Measurements from ENCODE around the gene CCDC71. TPM values are rescaled to one million over a fixed set of nuclear protein-coding genes. Genes with fewer than 3 reads are reported as not detected.

CCDC71 gene
- total RNA-seq, 2 donors from 2014 or later, result 23.4 to 25.7 TPM

DNA sequence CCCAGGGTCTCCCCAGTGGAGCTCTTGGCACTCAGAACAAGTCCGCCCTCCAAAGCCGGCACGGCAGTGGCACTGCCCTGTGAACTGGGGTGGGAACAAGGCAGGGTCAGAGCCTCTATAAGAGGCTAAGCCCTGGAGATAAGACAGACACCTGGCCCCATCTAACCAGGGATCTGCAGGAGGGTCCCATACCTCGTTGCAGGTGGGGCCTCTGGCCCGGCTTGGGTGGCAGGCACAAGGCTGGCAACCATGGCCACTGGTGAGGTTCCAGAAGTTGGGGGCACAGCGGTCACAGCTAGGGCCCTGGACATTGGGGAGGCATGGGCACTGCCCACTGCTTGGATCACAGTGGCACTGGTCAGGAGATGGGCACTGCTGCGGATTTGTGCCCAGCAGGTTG, 41.9 kb downstream of the CCDC71 start:
- no peak overlapping the region for H3K9ac ChIP-seq (ENCODE audit: extremely low read depth, low read length, poor library complexity, severe bottlenecking)
- no peaks in the 10 kb centered on the region for H3K27me3 Mint-ChIP-seq (ENCODE audit: insufficient read depth)

DNA sequence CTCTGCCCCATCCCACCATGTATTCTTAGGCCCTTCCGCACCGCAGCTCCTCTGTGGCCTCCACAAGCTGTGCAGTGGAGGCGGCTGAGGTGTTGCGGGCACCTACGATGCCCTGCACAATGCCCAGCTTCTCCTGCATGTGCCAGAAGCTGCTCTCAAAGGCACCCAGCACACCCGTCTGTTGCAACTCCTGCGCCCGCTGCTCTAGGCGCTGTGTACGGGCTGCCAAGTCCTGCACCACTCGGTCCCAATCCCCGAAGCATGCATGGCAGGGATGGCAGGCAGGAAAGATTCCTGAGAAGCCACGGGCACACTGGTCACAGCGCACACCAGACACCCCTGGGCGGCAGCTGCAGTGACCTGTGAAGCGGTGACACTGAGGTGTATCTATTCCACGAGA, 42.4 kb downstream of the CCDC71 start:
- H3K9me3 ChIP-seq (ENCODE audit: control insufficient read depth, low read length), result no peaks in the 10 kb centered on the region
- no peak for DNase-seq
- no peaks in the 10 kb centered on the region for H3K27me3 Mint-ChIP-seq (ENCODE audit: insufficient read depth)
- TF ChIP-seq, protein P1, sequence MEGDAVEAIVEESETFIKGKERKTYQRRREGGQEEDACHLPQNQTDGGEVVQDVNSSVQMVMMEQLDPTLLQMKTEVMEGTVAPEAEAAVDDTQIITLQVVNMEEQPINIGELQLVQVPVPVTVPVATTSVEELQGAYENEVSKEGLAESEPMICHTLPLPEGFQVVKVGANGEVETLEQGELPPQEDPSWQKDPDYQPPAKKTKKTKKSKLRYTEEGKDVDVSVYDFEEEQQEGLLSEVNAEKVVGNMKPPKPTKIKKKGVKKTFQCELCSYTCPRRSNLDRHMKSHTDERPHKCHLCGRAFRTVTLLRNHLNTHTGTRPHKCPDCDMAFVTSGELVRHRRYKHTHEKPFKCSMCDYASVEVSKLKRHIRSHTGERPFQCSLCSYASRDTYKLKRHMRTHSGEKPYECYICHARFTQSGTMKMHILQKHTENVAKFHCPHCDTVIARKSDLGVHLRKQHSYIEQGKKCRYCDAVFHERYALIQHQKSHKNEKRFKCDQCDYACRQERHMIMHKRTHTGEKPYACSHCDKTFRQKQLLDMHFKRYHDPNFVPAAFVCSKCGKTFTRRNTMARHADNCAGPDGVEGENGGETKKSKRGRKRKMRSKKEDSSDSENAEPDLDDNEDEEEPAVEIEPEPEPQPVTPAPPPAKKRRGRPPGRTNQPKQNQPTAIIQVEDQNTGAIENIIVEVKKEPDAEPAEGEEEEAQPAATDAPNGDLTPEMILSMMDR (conservative IDR thresholded peaks at IDR 0.05), result no peak
- peaks cover 4% of the 10 kb centered on the region for H3K4me1 Mint-ChIP-seq
- H3K4me3 ChIP-seq (ENCODE audit: low read length), result no peak overlapping the region
- peaks cover 4% of the 10 kb centered on the region for H3K4me1 ChIP-seq (ENCODE audit: control insufficient read depth, insufficient read depth, low read length)
- H3K27ac Mint-ChIP-seq, result no peak overlapping the region
- no peak overlapping the region for H3K27ac ChIP-seq (ENCODE audit: low read depth, low read length)
- no peak overlapping the region for H3K9ac ChIP-seq (ENCODE audit: extremely low read depth, low read length, poor library complexity, severe bottlenecking)
- peaks cover 40% of the 10 kb centered on the region for H3K36me3 ChIP-seq (ENCODE audit: control insufficient read depth, insufficient read depth, low read length)
- no peaks in the 10 kb centered on the region for H3K27me3 ChIP-seq (ENCODE audit: control insufficient read depth, insufficient read depth, low read length, poor library complexity, severe bottlenecking)
- H3K36me3 Mint-ChIP-seq (ENCODE audit: low read depth), result peaks cover 22% of the 10 kb centered on the region
- H3K4me3 Mint-ChIP-seq, result no peak overlapping the region
- 94 to 97% methylated on average over 14 to 17 of the region's 17 CpGs for WGBS, 2 experiments (ENCODE audit: insufficient coverage in 1 of 2, insufficient read length in 1 of 2)
- no peaks in the 10 kb centered on the region for H3K9me3 Mint-ChIP-seq

More for the DNA sequence above, 41.9 kb downstream of the CCDC71 start:
- DNase-seq, result no peak
- Histone ChIP-seq H3K9me3 (ENCODE audit: control insufficient read depth, low read length) (no peaks in the 10 kb centered on the region), H3K4me1 (ENCODE audit: control insufficient read depth, insufficient read depth, low read length) (peaks cover 4% of the 10 kb centered on the region), H3K27me3 (ENCODE audit: control insufficient read depth, insufficient read depth, low read length, poor library complexity, severe bottlenecking) (no peaks in the 10 kb centered on the region), H3K4me3 (ENCODE audit: low read length) (no peak overlapping the region), H3K27ac (ENCODE audit: low read depth, low read length) (no peak overlapping the region), H3K36me3 (ENCODE audit: control insufficient read depth, insufficient read depth, low read length) (peaks cover 35% of the 10 kb centered on the region)
- no peak overlapping the region for H3K27ac Mint-ChIP-seq
- no peaks in the 10 kb centered on the region for H3K9me3 Mint-ChIP-seq
- H3K4me1 Mint-ChIP-seq, result peaks cover 4% of the 10 kb centered on the region
- TF ChIP-seq, protein P1 (conservative IDR thresholded peaks at IDR 0.05), result no peak
- no peak overlapping the region for H3K4me3 Mint-ChIP-seq
- 90 to 100% methylated on average over 7 of the region's 7 CpGs for WGBS, 2 experiments (ENCODE audit: insufficient coverage in 1 of 2, insufficient read length in 1 of 2)
- H3K36me3 Mint-ChIP-seq (ENCODE audit: low read depth), result peaks cover 17% of the 10 kb centered on the region

DNA sequence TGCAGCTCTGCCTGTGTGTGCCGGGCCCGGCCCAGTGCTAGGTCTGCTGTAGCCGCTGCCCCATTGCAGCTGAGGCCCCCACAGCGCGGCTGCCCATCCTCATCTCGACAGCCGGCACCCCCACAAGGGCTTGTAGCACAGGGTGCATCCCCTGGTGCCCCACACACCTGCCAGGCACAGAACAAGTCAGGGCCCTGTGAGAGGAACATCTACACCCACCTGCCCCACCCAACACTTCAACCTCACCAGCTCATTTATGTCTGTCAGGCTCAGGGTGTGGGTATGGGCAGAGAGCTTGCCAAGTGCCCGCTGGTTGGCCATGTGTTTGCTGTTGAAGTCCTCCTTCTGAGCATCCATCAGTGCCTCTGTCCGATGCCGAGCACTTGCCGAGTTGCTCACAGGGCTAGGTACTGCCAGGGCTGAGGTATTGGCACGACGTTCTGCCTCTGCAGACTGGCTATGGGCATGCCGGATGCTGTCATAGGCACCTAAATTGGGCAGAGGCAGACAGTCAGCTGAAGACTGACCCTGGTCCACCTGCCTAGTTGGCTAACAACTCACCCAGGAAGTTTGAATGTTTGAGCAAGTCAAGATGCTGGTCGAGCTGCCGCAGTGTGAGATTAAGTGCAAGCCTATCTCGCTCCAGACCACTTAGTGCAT, 43.1 kb downstream of the CCDC71 start:
- 91 to 93% methylated on average over 12 to 17 of the region's 17 CpGs for WGBS, 2 experiments (ENCODE audit: insufficient coverage in 1 of 2, insufficient read length in 1 of 2)

More for the DNA sequence above, 43.1 kb downstream of the CCDC71 start:
- Histone ChIP-seq H3K4me3 (ENCODE audit: low read length) (no peak overlapping the region), H3K9ac (ENCODE audit: extremely low read depth, low read length, poor library complexity, severe bottlenecking) (no peak overlapping the region), H3K4me1 (ENCODE audit: control insufficient read depth, insufficient read depth, low read length) (peaks cover 4% of the 10 kb centered on the region), H3K27me3 (ENCODE audit: control insufficient read depth, insufficient read depth, low read length, poor library complexity, severe bottlenecking) (no peaks in the 10 kb centered on the region), H3K27ac (ENCODE audit: low read depth, low read length) (no peak overlapping the region), H3K36me3 (ENCODE audit: control insufficient read depth, insufficient read depth, low read length) (peaks cover 41% of the 10 kb centered on the region), H3K9me3 (ENCODE audit: control insufficient read depth, low read length) (no peaks in the 10 kb centered on the region)
- H3K36me3 Mint-ChIP-seq (ENCODE audit: low read depth), result peaks cover 23% of the 10 kb centered on the region
- H3K27me3 Mint-ChIP-seq (ENCODE audit: insufficient read depth), result no peaks in the 10 kb centered on the region
- H3K4me1 Mint-ChIP-seq, result peaks cover 4% of the 10 kb centered on the region
- H3K9me3 Mint-ChIP-seq, result no peaks in the 10 kb centered on the region
- no peak overlapping the region for H3K4me3 Mint-ChIP-seq
- TF ChIP-seq, protein P1 (conservative IDR thresholded peaks at IDR 0.05), result no peak
- H3K27ac Mint-ChIP-seq, result no peak overlapping the region
- no peak for DNase-seq
